Chondrocyte (in vitro differentiated cells): ENCODE measurements around the gene SMIM27. TPM values are rescaled to one million over a fixed set of nuclear protein-coding genes. Genes with fewer than 3 reads are reported as not detected.

Experiments
- DNase-seq: peaks from one replicate; pipeline ENCODE4 v3.0.0; 2021; ENCODE audit warnings: mixed read lengths, low spot score
- H3K27ac Mint-ChIP-seq: one replicate; pipeline ENCODE4 v1.8.0; 2021; ENCODE audit warnings: mild to moderate bottlenecking, moderate library complexity, mixed read lengths; ENCODE audit not compliant: unreplicated experiment
- H3K27me3 Mint-ChIP-seq: 2 replicates; pipeline ENCODE4 v1.8.0; 2021; ENCODE audit warnings: low read depth, mixed read lengths
- H3K36me3 Mint-ChIP-seq: 2 replicates; pipeline ENCODE4 v1.8.0; 2021; ENCODE audit warnings: low read depth, mixed read lengths
- H3K4me1 Mint-ChIP-seq: 2 replicates; pipeline ENCODE4 v1.8.0; 2021; ENCODE audit warnings: low read depth, mild to moderate bottlenecking, mixed read lengths
- H3K4me3 Mint-ChIP-seq: one replicate; pipeline ENCODE4 v1.8.0; 2021; ENCODE audit warnings: mild to moderate bottlenecking, moderate library complexity, mixed read lengths; ENCODE audit not compliant: unreplicated experiment
- H3K9me3 Mint-ChIP-seq: 2 replicates; pipeline ENCODE4 v1.8.0; 2021; ENCODE audit warnings: low read depth, mixed read lengths
- long read RNA-seq: library from polyadenylated mRNA; stranded (forward); transcript quantifications from one replicate; pipeline ENCODE4 v2.0.0, GENCODE V29; 2021
- total RNA-seq: library from RNA; stranded (reverse); gene quantifications from 3 replicates; pipeline ENCODE4 v1.2.1, GENCODE V29; 2021
- TF ChIP-seq, protein P1 (sequence below): fragments of 200-600 bp; sonication (generic); IDR thresholded peaks from 2 replicates; pipeline ENCODE4 v1.5.0; 2021; ENCODE audit warnings: antibody characterized with exemption, mild to moderate bottlenecking, moderate library complexity

The SMIM27 gene
- 11.2 to 14.7 TPM (median 13.2 TPM) in 3 replicates for total RNA-seq
- long read RNA-seq, partial matches to known transcripts: 20 of 24 reads
- long read RNA-seq, other reads (novel, unspliced or antisense): 2 of 24 reads

GRCh38 chr9:32552172-32552872 is at the start of gene SMIM27, which contains the start of gene TOPORS:
Gene SMIM27, plus strand, starts transcription at chr9:32552327. Its CDS starts 108 bp downstream, at chr9:32552435.
Gene TOPORS, minus strand, starts transcription at chr9:32552586. Its CDS starts 150 bp downstream, at chr9:32552436.
- TF ChIP-seq, protein P1, sequence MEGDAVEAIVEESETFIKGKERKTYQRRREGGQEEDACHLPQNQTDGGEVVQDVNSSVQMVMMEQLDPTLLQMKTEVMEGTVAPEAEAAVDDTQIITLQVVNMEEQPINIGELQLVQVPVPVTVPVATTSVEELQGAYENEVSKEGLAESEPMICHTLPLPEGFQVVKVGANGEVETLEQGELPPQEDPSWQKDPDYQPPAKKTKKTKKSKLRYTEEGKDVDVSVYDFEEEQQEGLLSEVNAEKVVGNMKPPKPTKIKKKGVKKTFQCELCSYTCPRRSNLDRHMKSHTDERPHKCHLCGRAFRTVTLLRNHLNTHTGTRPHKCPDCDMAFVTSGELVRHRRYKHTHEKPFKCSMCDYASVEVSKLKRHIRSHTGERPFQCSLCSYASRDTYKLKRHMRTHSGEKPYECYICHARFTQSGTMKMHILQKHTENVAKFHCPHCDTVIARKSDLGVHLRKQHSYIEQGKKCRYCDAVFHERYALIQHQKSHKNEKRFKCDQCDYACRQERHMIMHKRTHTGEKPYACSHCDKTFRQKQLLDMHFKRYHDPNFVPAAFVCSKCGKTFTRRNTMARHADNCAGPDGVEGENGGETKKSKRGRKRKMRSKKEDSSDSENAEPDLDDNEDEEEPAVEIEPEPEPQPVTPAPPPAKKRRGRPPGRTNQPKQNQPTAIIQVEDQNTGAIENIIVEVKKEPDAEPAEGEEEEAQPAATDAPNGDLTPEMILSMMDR: peak; percentile 10
- H3K4me1 Mint-ChIP-seq: peaks cover 31% of the 10 kb centered on the region
- H3K9me3 Mint-ChIP-seq: no peaks in the 10 kb centered on the region
- H3K27me3 Mint-ChIP-seq: no peaks in the 10 kb centered on the region
- peak within 1 kb of the TSS; percentile 97 for H3K27ac Mint-ChIP-seq
- peak within 1 kb of the TSS; percentile 98 for H3K4me3 Mint-ChIP-seq
- H3K36me3 Mint-ChIP-seq: peaks cover 7% of the 10 kb centered on the region
- peak; percentile 95 for DNase-seq

- Mint-ChIP-seq H3K4me1 (peaks cover 10% of the 10 kb centered on the region), H3K4me3 (no peak overlapping the region)
Measured at GRCh38 chr9:32502464-32502863, 49.7 kb upstream of the SMIM27 start.

DNA sequence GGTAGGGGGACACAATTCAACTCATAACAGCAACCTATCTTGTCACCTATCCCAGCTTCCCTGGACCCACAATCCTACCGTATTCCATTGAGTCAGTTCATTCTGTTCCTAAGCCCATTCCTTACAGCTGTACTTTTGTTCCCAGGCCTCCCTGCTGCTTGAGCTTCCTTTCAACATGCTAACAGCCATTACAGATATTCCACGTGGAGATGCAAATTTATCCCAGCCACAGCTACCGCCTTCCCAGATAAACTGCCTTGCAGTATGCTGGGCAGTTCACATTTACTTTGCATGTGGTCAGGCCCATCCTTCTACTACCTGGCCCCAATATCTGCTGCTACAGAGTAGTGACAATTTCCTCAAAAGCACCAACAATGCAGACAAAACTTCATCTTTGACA is 49.1 kb upstream of the SMIM27 start:
- Mint-ChIP-seq H3K27me3 (no peaks in the 10 kb centered on the region), H3K4me1 (peaks cover 10% of the 10 kb centered on the region), H3K4me3 (no peak overlapping the region), H3K27ac (no peak overlapping the region), H3K36me3 (peaks cover 5% of the 10 kb centered on the region), H3K9me3 (peaks cover 14% of the 10 kb centered on the region)
- TF ChIP-seq, protein P1: no peak
- no peak for DNase-seq

More at GRCh38 chr9:32502464-32502863, 49.7 kb upstream of the SMIM27 start:
- TF ChIP-seq, protein P1: no peak
- Mint-ChIP-seq H3K36me3 (peaks cover 5% of the 10 kb centered on the region), H3K27me3 (no peaks in the 10 kb centered on the region), H3K9me3 (peaks cover 14% of the 10 kb centered on the region), H3K27ac (peak overlapping the region; percentile 0)
- DNase-seq: no peak

DNA sequence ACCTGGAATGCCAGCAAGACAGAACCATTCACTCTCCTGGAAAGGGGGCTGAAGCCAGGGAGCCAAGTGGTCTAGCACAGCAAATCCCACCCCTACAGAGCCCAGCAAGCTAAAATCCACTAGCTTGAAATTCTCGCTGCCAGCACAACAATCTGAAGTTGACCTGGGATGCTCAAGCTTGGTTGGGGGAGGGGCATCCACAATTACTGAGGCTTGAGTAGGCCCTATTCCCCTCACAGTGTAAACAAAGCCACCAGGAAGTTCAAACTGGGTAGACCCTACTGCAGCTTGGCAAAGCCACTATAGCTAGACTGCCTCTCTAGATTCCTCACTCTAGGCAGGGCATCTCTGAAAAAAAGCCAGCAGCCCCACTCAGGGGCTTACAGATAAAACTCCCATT is 43.4 kb upstream of the SMIM27 start:
- no peaks in the 10 kb centered on the region for H3K27me3 Mint-ChIP-seq
- H3K9me3 Mint-ChIP-seq: peaks cover 7% of the 10 kb centered on the region
- H3K4me3 Mint-ChIP-seq: no peak overlapping the region
- no peak overlapping the region for H3K27ac Mint-ChIP-seq
- peaks cover 4% of the 10 kb centered on the region for H3K4me1 Mint-ChIP-seq
- TF ChIP-seq, protein P1: no peak
- DNase-seq: no peak
- H3K36me3 Mint-ChIP-seq: peaks cover 4% of the 10 kb centered on the region

DNA sequence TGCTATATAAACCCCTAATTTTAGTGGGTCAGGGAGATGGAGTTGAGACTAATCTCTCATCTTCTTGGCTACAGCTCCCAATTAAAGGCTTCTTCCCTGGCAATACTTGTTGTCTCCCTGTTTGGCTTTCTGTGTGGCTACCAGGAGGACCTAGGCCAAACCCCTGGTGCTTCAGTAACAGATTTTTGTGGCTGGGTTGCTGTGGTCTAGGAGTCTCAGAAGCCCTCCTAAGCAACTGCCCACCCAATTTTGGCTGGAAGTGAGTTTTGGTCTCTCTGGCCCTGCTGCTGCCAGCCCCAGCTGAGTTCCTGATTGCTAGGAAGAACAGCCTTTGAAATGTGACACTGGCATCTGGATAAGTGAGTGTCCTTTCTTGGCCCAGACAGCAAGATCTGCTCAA is 35.9 kb upstream of the SMIM27 start:
- Mint-ChIP-seq H3K4me1 (peaks cover 2% of the 10 kb centered on the region), H3K27ac (no peak overlapping the region), H3K36me3 (peaks cover 5% of the 10 kb centered on the region), H3K9me3 (peaks cover 11% of the 10 kb centered on the region), H3K27me3 (no peaks in the 10 kb centered on the region), H3K4me3 (no peak overlapping the region)
- no peak for DNase-seq
- TF ChIP-seq, protein P1: no peak
